ENCODE results near the gene TAPT1. TPM values are rescaled to one million over a fixed set of nuclear protein-coding genes. Genes with fewer than 3 reads are reported as not detected.

Gene TAPT1
- total RNA-seq, 1 experiment from 2014 or later = 11.1 TPM

- Histone ChIP-seq H4K8ac (replicated peaks; ENCODE audit: insufficient read length, low read depth, low read length) (no peak overlapping the region), H2AK5ac (ENCODE audit: insufficient read length, low read length) (no peak overlapping the region), H3K4me2 (ENCODE audit: insufficient read depth, insufficient read length, low read length) (no peak overlapping the region), H2BK20ac (ENCODE audit: low read depth, low read length, poor library complexity, severe bottlenecking) (no peak overlapping the region), H3K23ac (ENCODE audit: insufficient read length, low read depth, low read length) (no peak overlapping the region), H3K4ac (ENCODE audit: low read depth, low read length) (no peak overlapping the region), H2AFZ (ENCODE audit: low read length) (no peak overlapping the region), H2BK15ac (ENCODE audit: low read depth, low read length) (no peak overlapping the region), H3K79me1 (ENCODE audit: insufficient read depth, low read depth, low read length, poor library complexity, severe bottlenecking) (no peaks in the 10 kb centered on the region), H4K91ac (ENCODE audit: insufficient read length, low read depth, low read length) (no peak overlapping the region), H4K5ac (ENCODE audit: insufficient read length, low read depth, low read length) (no peak overlapping the region), H3K9me3 (ENCODE audit: control insufficient read depth, low read depth, low read length) (no peaks in the 10 kb centered on the region), H3K56ac (ENCODE audit: insufficient read length, low read depth, low read length) (no peak overlapping the region), H3K9ac (ENCODE audit: extremely low read depth, insufficient read length, low read length) (no peak overlapping the region), H3K18ac (ENCODE audit: insufficient read length, low read depth, low read length) (no peak overlapping the region), H2BK120ac (ENCODE audit: low read depth, low read length, poor library complexity, severe bottlenecking) (no peak overlapping the region), H2BK5ac (ENCODE audit: insufficient read length, low read length) (no peak overlapping the region), H3T11ph (ENCODE audit: low read length) (no peak overlapping the region), H3K4me1 (ENCODE audit: insufficient read depth, low read length) (peaks cover 2% of the 10 kb centered on the region; the same call in 1 of the 2 replicates), H3K27ac (ENCODE audit: insufficient read length, low read depth, low read length) (no peak overlapping the region), H4K20me1 (ENCODE audit: control insufficient read depth, insufficient read depth, insufficient read length) (no peaks in the 10 kb centered on the region), H3K14ac (ENCODE audit: insufficient read depth, low read length) (no peak overlapping the region), H3K23me2 (ENCODE audit: insufficient read length, low read depth, low read length, poor library complexity, severe bottlenecking) (no peaks in the 10 kb centered on the region), H3K27me3 (ENCODE audit: insufficient read depth, low read length) (no peaks in the 10 kb centered on the region), H3K79me2 (ENCODE audit: insufficient read depth, low read length) (no peaks in the 10 kb centered on the region), H2BK12ac (ENCODE audit: insufficient read length, low read depth, low read length) (no peak overlapping the region)
- Mint-ChIP-seq H3K36me3 (ENCODE audit: insufficient read depth in 1 of 3, low read depth in 3 of 3) (no peaks in the 10 kb centered on the region), H3K27me3 (ENCODE audit: low read depth) (no peaks in the 10 kb centered on the region), H3K4me3 (no peak overlapping the region), H3K4me1 (peaks cover 16 to 18% of the 10 kb centered on the region in 2 experiments), H3K27ac (no peak overlapping the region), H3K9me3 (no peaks in the 10 kb centered on the region)
- no peak for DNase-seq
- no CpG with 5 or more reads among the region's 3 CpGs for WGBS (ENCODE audit: extremely low coverage, insufficient read length, low lambda C conversion rate)
- TF ChIP-seq CTCF (conservative IDR thresholded peaks at IDR 0.05) = no peak
Observed at GRCh38 chr4:16204505-16204904, 21.8 kb downstream of the TAPT1 start.
